PC-9 (cell line): ENCODE data around the gene BPTF.
"Not testable (repeated sequence)": the region's sequence is repeated elsewhere in the genome, so short reads cannot be mapped to it uniquely, and the experiment has no call there.

Source experiments
- EZH2 ChIP-seq: fragments of 200-600 bp; sonication (generic); IDR thresholded peaks from 2 replicates; pipeline ENCODE4 v1.8.0; 2017; ENCODE audit warnings: antibody characterized with exemption, low read depth
- TF ChIP-seq, protein P1 (sequence below): fragments of 200-600 bp; sonication (generic); conservative IDR thresholded peaks from 2 replicates; pipeline ENCODE4 v1.6.1; 2017; ENCODE audit warnings: mixed run types, antibody characterized with exemption, mild to moderate bottlenecking, moderate library complexity

DNA sequence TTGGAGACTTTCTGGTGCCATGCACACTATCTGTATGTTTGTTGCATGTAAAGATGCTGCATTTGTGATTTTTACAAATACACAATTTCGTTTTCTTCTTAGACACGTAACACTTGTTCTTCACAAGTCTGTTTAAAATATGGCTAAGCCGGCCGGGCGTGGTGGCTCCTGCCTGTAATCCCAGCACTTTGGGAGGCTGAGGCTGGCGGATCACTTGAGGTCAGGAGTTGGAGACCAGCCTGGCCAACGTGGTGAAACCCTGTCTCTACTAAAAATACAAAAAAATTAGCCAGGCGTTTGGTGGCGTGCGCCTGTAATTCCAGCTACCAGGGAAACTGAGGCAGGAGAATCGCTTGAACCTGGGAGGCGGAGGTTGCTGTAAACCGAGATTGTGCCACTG, 195.5 kb downstream of the BPTF start:
- TF ChIP-seq, protein P1, sequence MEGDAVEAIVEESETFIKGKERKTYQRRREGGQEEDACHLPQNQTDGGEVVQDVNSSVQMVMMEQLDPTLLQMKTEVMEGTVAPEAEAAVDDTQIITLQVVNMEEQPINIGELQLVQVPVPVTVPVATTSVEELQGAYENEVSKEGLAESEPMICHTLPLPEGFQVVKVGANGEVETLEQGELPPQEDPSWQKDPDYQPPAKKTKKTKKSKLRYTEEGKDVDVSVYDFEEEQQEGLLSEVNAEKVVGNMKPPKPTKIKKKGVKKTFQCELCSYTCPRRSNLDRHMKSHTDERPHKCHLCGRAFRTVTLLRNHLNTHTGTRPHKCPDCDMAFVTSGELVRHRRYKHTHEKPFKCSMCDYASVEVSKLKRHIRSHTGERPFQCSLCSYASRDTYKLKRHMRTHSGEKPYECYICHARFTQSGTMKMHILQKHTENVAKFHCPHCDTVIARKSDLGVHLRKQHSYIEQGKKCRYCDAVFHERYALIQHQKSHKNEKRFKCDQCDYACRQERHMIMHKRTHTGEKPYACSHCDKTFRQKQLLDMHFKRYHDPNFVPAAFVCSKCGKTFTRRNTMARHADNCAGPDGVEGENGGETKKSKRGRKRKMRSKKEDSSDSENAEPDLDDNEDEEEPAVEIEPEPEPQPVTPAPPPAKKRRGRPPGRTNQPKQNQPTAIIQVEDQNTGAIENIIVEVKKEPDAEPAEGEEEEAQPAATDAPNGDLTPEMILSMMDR, result not testable (repeated sequence)
- not testable (repeated sequence) for TF ChIP-seq EZH2
